IMR-90 (cell line): ENCODE measurements around the gene SLC46A3. TPM values are rescaled to one million over a fixed set of nuclear protein-coding genes. Genes with fewer than 3 reads are reported as not detected.

ENCODE experiments used
- ATAC-seq: fragments of 200-7000 bp; cut with Tn5 transposase; 2 replicates; pipeline ENCODE4 v1.9.1; 2020; ENCODE audit warnings: low read depth, mild to moderate bottlenecking, moderate library complexity
- BruUV-seq: library from RNA; stranded (reverse); fragments of 400-500 nt; replicated peaks from 2 replicates; lab custom pipeline; 2021; lab: Mats Ljungman, UMichigan
- CTCF ChIA-PET: fragments of 300-600 bp; formaldehyde crosslinking; extraction: SDS; loops from one replicate; lab custom pipeline; 2021; ENCODE audit warnings: antibody characterized with exemption; lab: Yijun Ruan, JAX
- POLR2A ChIA-PET: fragments of 300-600 bp; sonication (Branson Sonifier 250); formaldehyde crosslinking; loops from one replicate; lab custom pipeline; 2022; ENCODE audit warnings: antibody characterized with exemption; ENCODE audit not compliant: unreplicated experiment; lab: Charles Lee
- DNase-seq: peaks from one replicate; pipeline ENCODE4 v3.0.0; 2013
- H2AFZ ChIP-seq: replicated peaks from 2 replicates; pipeline ENCODE3; 2013; ENCODE audit warnings: low read length, mild to moderate bottlenecking; ENCODE audit not compliant: poor library complexity
- H2AK5ac ChIP-seq: 2 replicates; pipeline ENCODE4 v1.6.1; 2013; ENCODE audit warnings: low read depth, low read length, inconsistent platforms
- H2AK9ac ChIP-seq: replicated peaks from 2 replicates; pipeline ENCODE3; 2013; ENCODE audit warnings: mild to moderate bottlenecking, low read depth, low read length, moderate library complexity; ENCODE audit not compliant: poor library complexity
- H2BK120ac ChIP-seq: 2 replicates; pipeline ENCODE4 v1.6.1; 2013; ENCODE audit warnings: low read depth, low read length, inconsistent platforms
- H2BK15ac ChIP-seq: 3 replicates; pipeline ENCODE4 v1.6.1; 2013; ENCODE audit warnings: low read depth, low read length, inconsistent platforms
- H2BK20ac ChIP-seq: 2 replicates; pipeline ENCODE4 v1.6.1; 2013; ENCODE audit warnings: low read depth, mild to moderate bottlenecking, inconsistent platforms, low read length, moderate library complexity
- H2BK5ac ChIP-seq: 2 replicates; pipeline ENCODE4 v1.6.1; 2013; ENCODE audit warnings: mild to moderate bottlenecking, low read depth, low read length, inconsistent platforms; ENCODE audit not compliant: poor library complexity, severe bottlenecking
- H3K14ac ChIP-seq: replicated peaks from 2 replicates; pipeline ENCODE4 v1.6.1; 2013; ENCODE audit warnings: low read depth, low read length, inconsistent platforms
- H3K18ac ChIP-seq: 2 replicates; pipeline ENCODE4 v1.6.1; 2013; ENCODE audit warnings: low read depth, low read length, control low read depth
- H3K23ac ChIP-seq: 2 replicates; pipeline ENCODE4 v1.6.1; 2013; ENCODE audit warnings: low read depth, low read length, inconsistent platforms
- H3K27ac ChIP-seq: 2 replicates; pipeline ENCODE4 v1.5.1; 2013; ENCODE audit warnings: mild to moderate bottlenecking, control low read depth, low read length; ENCODE audit not compliant: insufficient read depth
- H3K27me3 ChIP-seq: 2 replicates; pipeline ENCODE4 v1.6.1; 2013; ENCODE audit warnings: low read length; ENCODE audit not compliant: control insufficient read depth, insufficient read depth
- H3K36me3 ChIP-seq: 2 replicates; pipeline ENCODE4 v1.6.1; 2013; ENCODE audit warnings: low read length, mixed read lengths; ENCODE audit not compliant: control insufficient read depth, insufficient read depth
- H3K4ac ChIP-seq: 2 replicates; pipeline ENCODE4 v1.6.1; 2013; ENCODE audit warnings: low read depth, low read length, inconsistent platforms
- H3K4me1 ChIP-seq: 2 replicates; pipeline ENCODE4 v1.6.1; 2013; ENCODE audit warnings: low read length, mixed read lengths; ENCODE audit not compliant: control insufficient read depth, insufficient read depth
- H3K4me2 ChIP-seq: 2 replicates; pipeline ENCODE4 v1.6.1; 2013; ENCODE audit warnings: low read depth, mild to moderate bottlenecking, control low read depth, low read length, moderate library complexity
- H3K4me3 ChIP-seq: 2 replicates; pipeline ENCODE4 v1.5.1; 2013; ENCODE audit warnings: low read depth, mild to moderate bottlenecking, control low read depth, low read length, moderate library complexity; ENCODE audit not compliant: insufficient read depth
- H3K56ac ChIP-seq: 2 replicates; pipeline ENCODE4 v1.6.1; 2013; ENCODE audit warnings: low read length, inconsistent platforms; ENCODE audit not compliant: insufficient read depth; ENCODE audit errors: extremely low read depth
- H3K79me1 ChIP-seq, 2 experiments: 2 replicates each; pipeline ENCODE4 v1.6.1; 2013; ENCODE audit warnings: low read length in 2 of 2, inconsistent platforms in 1 of 2, low read depth in 1 of 2
- H3K9ac ChIP-seq: 2 replicates; pipeline ENCODE4 v1.6.1; 2013; ENCODE audit warnings: low read depth, low read length, control low read depth
- H3K9me1 ChIP-seq: 2 replicates; pipeline ENCODE4 v1.6.1; 2013; ENCODE audit warnings: low read length, inconsistent platforms; ENCODE audit not compliant: insufficient read depth
- H3K9me3 ChIP-seq: 2 replicates; pipeline ENCODE4 v1.6.1; 2013; ENCODE audit warnings: low read length; ENCODE audit not compliant: control insufficient read depth, insufficient read depth
- H4K20me1 ChIP-seq: 2 replicates; pipeline ENCODE4 v1.6.1; 2013; ENCODE audit warnings: low read length, inconsistent platforms; ENCODE audit not compliant: insufficient read depth
- H4K5ac ChIP-seq: 2 replicates; pipeline ENCODE4 v1.6.1; 2013; ENCODE audit warnings: mild to moderate bottlenecking, low read depth, low read length, control low read depth
- H4K8ac ChIP-seq, 2 experiments: 2 replicates each; pipeline ENCODE4 v1.6.1; 2013; ENCODE audit warnings: low read depth in 2 of 2, low read length in 2 of 2, control low read depth in 1 of 2, inconsistent platforms in 1 of 2
- H4K91ac ChIP-seq: 2 replicates; pipeline ENCODE4 v1.6.1; 2013; ENCODE audit warnings: low read depth, low read length, inconsistent platforms; ENCODE audit not compliant: insufficient read depth
- BHLHE40 ChIP-seq: fragments of 150-350 bp; IDR thresholded peaks from 2 replicates; pipeline ENCODE4 v1.6.1; 2016; ENCODE audit warnings: mild to moderate bottlenecking, low read depth, low read length
- CEBPB ChIP-seq: IDR thresholded peaks from 2 replicates; pipeline ENCODE4 v1.6.1; 2012; ENCODE audit warnings: low read depth, low read length, improper control_type of control experiment
- CHD1 ChIP-seq: IDR thresholded peaks from 2 replicates; pipeline ENCODE4 v1.6.1; 2012; ENCODE audit warnings: low read depth, low read length, improper control_type of control experiment
- FOS ChIP-seq: fragments of 150-350 bp; IDR thresholded peaks from 2 replicates; pipeline ENCODE4 v1.6.1; 2016; ENCODE audit warnings: low read depth, low read length
- MAFK ChIP-seq: IDR thresholded peaks from 2 replicates; pipeline ENCODE4 v1.6.1; 2012; ENCODE audit warnings: low read depth, low read length, improper control_type of control experiment
- MAZ ChIP-seq: IDR thresholded peaks from 2 replicates; pipeline ENCODE4 v1.6.1; 2012; ENCODE audit warnings: low read depth, mild to moderate bottlenecking, low read length, improper control_type of control experiment, moderate library complexity, borderline replicate concordance
- MXI1 ChIP-seq: IDR thresholded peaks from 2 replicates; pipeline ENCODE4 v1.6.1; 2012; ENCODE audit warnings: low read depth, mild to moderate bottlenecking, low read length, moderate library complexity, borderline replicate concordance
- NFE2L2 ChIP-seq: fragments of 150-350 bp; IDR thresholded peaks from 2 replicates; pipeline ENCODE4 v1.6.1; 2016; ENCODE audit warnings: low read depth, mild to moderate bottlenecking, low read length
- POLR2A ChIP-seq: IDR thresholded peaks from 2 replicates; pipeline ENCODE4 v1.6.1; 2012; ENCODE audit warnings: mild to moderate bottlenecking, low read depth, low read length
- RCOR1 ChIP-seq: IDR thresholded peaks from 2 replicates; pipeline ENCODE4 v1.6.1; 2012; ENCODE audit warnings: mild to moderate bottlenecking, low read length, improper control_type of control experiment; ENCODE audit not compliant: insufficient replicate concordance
- RFX5 ChIP-seq: IDR thresholded peaks from 2 replicates; pipeline ENCODE4 v1.8.0; 2012; ENCODE audit warnings: low read depth, mild to moderate bottlenecking, low read length, moderate library complexity
- SMC3 ChIP-seq: fragments of 150-350 bp; IDR thresholded peaks from 2 replicates; pipeline ENCODE4 v1.6.1; 2016; ENCODE audit warnings: low read depth, mild to moderate bottlenecking, antibody characterized with exemption, low read length, moderate library complexity
- WGBS, 2 experiments: methylation state at CpG; one replicate each; pipeline versions ENCODE4 v1.1.5 to v1.1.7; 2013; ENCODE audit warnings: missing lambda C conversion rate in 2 of 2; ENCODE audit not compliant: insufficient read length in 1 of 2; ENCODE audit errors: extremely low coverage in 2 of 2; 5-methylcytosine and 5-hydroxymethylcytosine counted together
- dilution Hi-C: fragments of 300-500 bp; cut with HindIII; formaldehyde crosslinking; loops from one replicate; pipeline ENCODE4 v1.14.3; 2018; ENCODE audit warnings: low sequenced_read_pairs; ENCODE audit not compliant: unreplicated experiment
- in situ Hi-C: fragments of 300-500 bp; cut with MboI; formaldehyde crosslinking; loops from 3 replicates; pipeline ENCODE4 v1.14.3; 2019; ENCODE audit warnings: low sequenced_read_pairs, inconsistent platforms, mixed read lengths
- intact Hi-C: fragments of 100-400 bp; cut with micrococcal nuclease; formaldehyde crosslinking; loops from 2 replicates; pipeline ENCODE4 v1.10.0; 2022
- polyA plus RNA-seq, 3 experiments: library from polyadenylated mRNA; depleted of rRNA; stranded (reverse); fragments of >200 nt; gene quantifications; 2 replicates each; pipeline ENCODE4 v1.2.3, GENCODE V29; 2012; ENCODE audit warnings: low replicate concordance in 1 of 3
- total RNA-seq: library from RNA; depleted of rRNA; stranded (reverse); fragments of >200 nt; gene quantifications from 2 replicates; pipeline ENCODE4 v1.2.3, GENCODE V29; 2012
- TF ChIP-seq, protein P1 (sequence below): fragments of 150-350 bp; IDR thresholded peaks from 2 replicates; pipeline ENCODE4 v1.6.1; 2017; ENCODE audit warnings: mild to moderate bottlenecking, antibody characterized with exemption, low read length, low read depth
- TF ChIP-seq, protein P2 (sequence below): conservative IDR thresholded peaks from 2 replicates; pipeline ENCODE4 v1.5.1; 2012; ENCODE audit warnings: mild to moderate bottlenecking, low read depth, low read length, improper control_type of control experiment

Gene SLC46A3
- total and polyA plus RNA-seq, 2 of the 4 experiments (the other 2 are of a cell fraction): 0.54 to 0.89 TPM

DNA sequence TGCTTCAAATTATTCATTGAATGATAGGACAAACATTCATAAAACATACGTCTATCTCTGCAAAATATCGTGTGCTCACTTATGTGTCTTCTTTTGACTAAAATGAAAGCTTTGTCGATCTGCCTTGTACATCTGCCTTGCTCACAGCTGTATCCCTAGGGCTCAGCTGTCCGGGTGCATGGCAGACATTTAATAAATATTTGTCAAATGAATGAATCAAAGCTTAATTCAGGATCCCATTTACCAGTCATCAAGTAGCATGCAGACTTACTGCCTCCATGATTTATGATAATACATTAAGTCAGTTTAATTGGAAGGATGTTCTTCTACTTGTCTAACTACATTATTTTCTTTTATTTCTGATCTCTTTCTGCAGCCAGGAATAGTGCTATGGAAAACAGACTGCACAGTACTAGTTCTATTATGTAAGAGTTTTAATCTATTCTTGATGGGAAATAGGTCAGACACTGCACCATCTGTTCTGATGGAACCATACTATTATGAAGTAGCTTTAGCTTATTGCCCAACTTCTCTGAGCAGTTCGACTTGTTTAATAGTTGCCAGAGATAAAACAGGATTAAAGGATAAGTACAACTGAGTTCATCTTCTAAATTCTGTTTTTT, 13.2 kb downstream of the SLC46A3 start:
- no peak overlapping the region for H3K9ac ChIP-seq
- no peaks in the 10 kb centered on the region for H3K9me3 ChIP-seq
- H3K4me2 ChIP-seq: no peak overlapping the region
- H4K8ac ChIP-seq: no peak overlapping the region
- no CpG with 5 or more reads among the region's 5 CpGs for WGBS, 2 experiments
- H2BK20ac ChIP-seq: no peak overlapping the region
- ChIA-PET POLR2A (no interaction called here), CTCF (no interaction called here)
- H3K79me1 ChIP-seq: no peaks in the 10 kb centered on the region
- peaks cover 5% of the 10 kb centered on the region for H3K4me1 ChIP-seq
- no peak overlapping the region for H2BK15ac ChIP-seq
- H3K36me3 ChIP-seq: no peaks in the 10 kb centered on the region
- H3K4me3 ChIP-seq: no peak overlapping the region
- H3K56ac ChIP-seq: no peak overlapping the region
- H2AK5ac ChIP-seq: no peak overlapping the region
- no peak overlapping the region for H4K5ac ChIP-seq
- no peak overlapping the region for H2BK5ac ChIP-seq
- in situ Hi-C loops (no loop called here), dilution Hi-C loops (no loop called here), intact Hi-C loops (no loop called here)
- H3K4ac ChIP-seq: no peak overlapping the region
- H3K27me3 ChIP-seq: no peaks in the 10 kb centered on the region; the same call in 1 of the 2 replicates
- no peaks in the 10 kb centered on the region for H3K9me1 ChIP-seq
- no peak for ATAC-seq
- H4K20me1 ChIP-seq: no peaks in the 10 kb centered on the region
- no peak overlapping the region for H3K14ac ChIP-seq
- peak; percentile 36 for DNase-seq
- no peak overlapping the region for H3K18ac ChIP-seq
- no TSS peak for BruUV-seq
- H2AFZ ChIP-seq: no peak overlapping the region
- H3K23ac ChIP-seq: no peak overlapping the region
- H4K91ac ChIP-seq: no peak overlapping the region
- TF ChIP-seq RCOR1 (no peak), MXI1 (no peak), MAFK (no peak), MAZ (no peak), NFE2L2 (no peak), CEBPB (no peak), SMC3 (no peak), POLR2A (no peak), BHLHE40 (no peak), FOS (no peak), RFX5 (no peak), CHD1 (no peak)
- TF ChIP-seq, protein P1, sequence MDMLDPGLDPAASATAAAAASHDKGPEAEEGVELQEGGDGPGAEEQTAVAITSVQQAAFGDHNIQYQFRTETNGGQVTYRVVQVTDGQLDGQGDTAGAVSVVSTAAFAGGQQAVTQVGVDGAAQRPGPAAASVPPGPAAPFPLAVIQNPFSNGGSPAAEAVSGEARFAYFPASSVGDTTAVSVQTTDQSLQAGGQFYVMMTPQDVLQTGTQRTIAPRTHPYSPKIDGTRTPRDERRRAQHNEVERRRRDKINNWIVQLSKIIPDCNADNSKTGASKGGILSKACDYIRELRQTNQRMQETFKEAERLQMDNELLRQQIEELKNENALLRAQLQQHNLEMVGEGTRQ: no peak
- TF ChIP-seq, protein P2, sequence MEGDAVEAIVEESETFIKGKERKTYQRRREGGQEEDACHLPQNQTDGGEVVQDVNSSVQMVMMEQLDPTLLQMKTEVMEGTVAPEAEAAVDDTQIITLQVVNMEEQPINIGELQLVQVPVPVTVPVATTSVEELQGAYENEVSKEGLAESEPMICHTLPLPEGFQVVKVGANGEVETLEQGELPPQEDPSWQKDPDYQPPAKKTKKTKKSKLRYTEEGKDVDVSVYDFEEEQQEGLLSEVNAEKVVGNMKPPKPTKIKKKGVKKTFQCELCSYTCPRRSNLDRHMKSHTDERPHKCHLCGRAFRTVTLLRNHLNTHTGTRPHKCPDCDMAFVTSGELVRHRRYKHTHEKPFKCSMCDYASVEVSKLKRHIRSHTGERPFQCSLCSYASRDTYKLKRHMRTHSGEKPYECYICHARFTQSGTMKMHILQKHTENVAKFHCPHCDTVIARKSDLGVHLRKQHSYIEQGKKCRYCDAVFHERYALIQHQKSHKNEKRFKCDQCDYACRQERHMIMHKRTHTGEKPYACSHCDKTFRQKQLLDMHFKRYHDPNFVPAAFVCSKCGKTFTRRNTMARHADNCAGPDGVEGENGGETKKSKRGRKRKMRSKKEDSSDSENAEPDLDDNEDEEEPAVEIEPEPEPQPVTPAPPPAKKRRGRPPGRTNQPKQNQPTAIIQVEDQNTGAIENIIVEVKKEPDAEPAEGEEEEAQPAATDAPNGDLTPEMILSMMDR: no peak
- H2BK120ac ChIP-seq: no peak overlapping the region
- H3K27ac ChIP-seq: no peak overlapping the region
- H2AK9ac ChIP-seq: no peak overlapping the region
